SK-N-MC (cell line): ENCODE data around the gene MLIP.

Experiments used
- EZH2 ChIP-seq: fragments of 200-600 bp; sonication (generic); IDR thresholded peaks from one replicate; pipeline ENCODE4 v1.6.1; 2017; ENCODE audit warnings: antibody characterized with exemption
- FOXP2 ChIP-seq: optimal IDR thresholded peaks from 2 replicates; pipeline ENCODE3; 2011; ENCODE audit warnings: mild to moderate bottlenecking, moderate library complexity; ENCODE audit not compliant: insufficient read depth; ENCODE audit errors: extremely low read length, control extremely low read depth
- POLR2AphosphoS5 ChIP-seq: IDR thresholded peaks from 2 replicates; pipeline ENCODE4 v1.6.1; 2012; ENCODE audit warnings: mild to moderate bottlenecking, low read depth, low read length, borderline replicate concordance

GRCh38 chr6:54299542-54300269 is 188.5 kb downstream of the MLIP start:
- TF ChIP-seq POLR2AphosphoS5 = no peak
- no peak for TF ChIP-seq EZH2
- no peak for TF ChIP-seq FOXP2
